Fibroblast of mammary gland (primary cell): ENCODE data around the gene MED29.

Experiments used
- DNase-seq: peaks from one replicate; pipeline ENCODE4 v3.0.0-alpha.2; 2010; ENCODE audit warnings: low read depth
- H3K4me3 ChIP-seq: 2 replicates; pipeline ENCODE4 v1.5.1; 2011; ENCODE audit warnings: low read depth, mild to moderate bottlenecking, low read length, moderate library complexity; ENCODE audit not compliant: control insufficient read depth
- CTCF ChIP-seq: conservative IDR thresholded peaks from 2 replicates; pipeline ENCODE4 v1.5.1; 2011; ENCODE audit warnings: low read depth, low read length, inconsistent platforms; ENCODE audit not compliant: control insufficient read depth, insufficient read depth

MED29 gene

GRCh38 chr19:39390751-39391437 is at the start of gene MED29, which contains the start of gene PAF1:
Gene MED29, plus strand, starts transcription at chr19:39391378. Its CDS starts 45 bp downstream, at chr19:39391423.
Gene PAF1, minus strand, starts transcription at chr19:39391106. Its CDS starts 242 bp downstream, at chr19:39390864.
- H3K4me3 ChIP-seq, result peak within 1 kb of the TSS; percentile 99
- TF ChIP-seq CTCF, result no peak
- DNase-seq, result peak; percentile 100

GRCh38 chr19:39341719-39342604 is 49.2 kb upstream of the MED29 start, which contains the start of gene SAMD4B:
Gene SAMD4B, plus strand, starts transcription at chr19:39342421. Its CDS starts 14,473 bp downstream, at chr19:39356894.
- TF ChIP-seq CTCF, result peak; percentile 45
- peak within 1 kb of the TSS; percentile 81 for H3K4me3 ChIP-seq
- peak; percentile 96 for DNase-seq

- no peak for TF ChIP-seq CTCF
- peak overlapping the region; percentile 76 for H3K4me3 ChIP-seq
- no peak for DNase-seq
Observed at GRCh38 chr19:39342647-39343305, 48.4 kb upstream of the MED29 start.

GRCh38 chr19:39345956-39346355 is 45.2 kb upstream of the MED29 start:
- no peak overlapping the region for H3K4me3 ChIP-seq
- peak; percentile 5 for TF ChIP-seq CTCF
- no peak for DNase-seq

GRCh38 chr19:39347332-39348164 is 43.6 kb upstream of the MED29 start:
- DNase-seq, result peak; percentile 48
- TF ChIP-seq CTCF, result no peak
- H3K4me3 ChIP-seq, result no peak overlapping the region
